ENCODE data around the gene MTHFR.

GRCh38 chr1:11806307-11806936 lies 658 bp upstream of the MTHFR start:
- no peak for TF ChIP-seq CTCF (IDR thresholded peaks at IDR 0.05)
- no peak for TF ChIP-seq POLR2A (IDR thresholded peaks at IDR 0.05)
- TF ChIP-seq EP300 (IDR thresholded peaks at IDR 0.05): peak; percentile 17

Measured in gastroesophageal sphincter (tissue), 3 donors.